Activated CD4-positive, alpha-beta T cell treated with anti-CD3 and anti-CD28 coated beads, Interleukin-2, amount 50 U/mL, for 24 hours (primary cell): ENCODE results near the gene PTPN21.

Experiments used
- DNase-seq, 2 donors: peaks; one replicate each; pipeline ENCODE4 v3.0.0-alpha.2; 2020; ENCODE audit warnings: low read depth in 1 of 2, low spot score in 1 of 2

Gene PTPN21

GRCh38 chr14:88507208-88507607 is 47.6 kb downstream of the PTPN21 start:
- DNase-seq: no peak

DNA sequence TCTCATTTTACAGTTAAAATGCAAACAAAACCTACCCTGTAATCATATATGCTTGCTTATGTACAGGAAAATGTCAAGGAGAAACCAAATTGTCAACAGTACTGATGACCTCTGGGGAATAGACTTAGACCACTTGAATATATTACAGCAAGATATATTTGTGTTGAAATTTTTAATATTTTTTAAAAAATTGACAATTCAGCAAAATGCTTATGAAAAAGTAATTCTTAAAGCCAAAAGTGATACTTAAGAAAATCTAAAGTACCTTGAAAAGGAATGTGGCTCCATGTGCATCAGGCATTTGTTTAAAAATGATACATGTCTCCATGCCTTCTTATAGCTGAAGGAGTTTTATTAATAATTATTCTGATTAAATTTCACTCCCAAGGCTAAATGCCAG is 49.2 kb downstream of the PTPN21 start:
- DNase-seq: no peak

DNA sequence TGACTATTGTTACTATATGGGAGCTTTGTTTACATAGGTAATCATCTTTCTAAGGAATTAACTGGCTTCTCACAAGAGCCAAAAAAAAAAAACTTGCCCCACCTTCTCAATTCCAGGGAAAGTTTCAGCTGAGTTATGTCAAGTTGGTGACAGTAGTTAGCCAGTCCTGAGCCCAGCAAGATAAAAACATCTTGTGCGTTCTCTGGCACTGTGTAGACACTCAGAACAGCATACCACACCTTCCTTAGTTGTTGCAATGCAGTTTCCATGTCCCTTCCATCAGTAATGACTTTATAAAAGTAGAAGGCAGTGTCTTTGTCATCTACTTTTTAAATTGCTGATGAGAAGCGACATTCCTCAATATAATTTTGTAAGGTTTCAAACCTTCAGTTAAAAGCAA is 50.2 kb downstream of the PTPN21 start:
- no peak for DNase-seq

GRCh38 chr14:88503754-88504406 is 50.9 kb downstream of the PTPN21 start:
- no peak for DNase-seq

DNA sequence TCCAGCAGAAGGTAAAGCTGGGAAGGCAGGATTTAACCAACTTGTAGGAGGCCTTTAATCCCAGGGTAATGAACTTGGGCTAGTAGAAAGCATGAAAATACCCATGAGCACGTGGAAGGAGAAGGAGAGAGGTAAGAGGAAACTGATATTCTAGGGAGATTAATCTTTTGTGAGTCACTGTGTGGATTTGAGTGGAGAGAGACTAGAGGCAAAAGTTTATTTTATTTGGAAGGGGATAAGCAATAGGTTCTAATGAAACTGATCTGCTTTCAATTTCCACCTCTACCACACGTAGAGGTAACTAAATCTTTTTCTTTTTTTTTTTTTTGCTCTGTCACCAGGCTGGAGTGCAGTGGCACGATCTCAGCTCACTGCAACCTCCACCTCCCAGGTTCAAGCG is 52.1 kb downstream of the PTPN21 start:
- no peak for DNase-seq

DNA sequence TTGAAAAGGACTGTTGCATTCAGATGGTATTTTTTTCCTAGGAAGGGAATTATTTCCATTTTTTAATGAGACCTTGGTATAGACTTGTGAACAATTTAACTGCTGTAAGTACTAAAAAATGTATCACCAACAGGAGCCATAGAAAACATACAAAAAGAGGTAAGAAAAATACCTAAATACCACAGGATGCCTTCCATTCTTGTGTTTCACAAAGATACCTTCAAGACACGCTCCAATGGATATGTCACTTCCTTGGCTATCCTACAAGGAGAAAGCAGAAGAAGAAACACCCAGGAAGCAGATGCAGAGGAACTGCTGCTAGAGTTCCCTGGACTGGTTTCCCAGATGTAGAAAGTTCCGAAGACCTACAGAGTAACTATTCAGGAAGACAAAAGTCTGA is 54.2 kb downstream of the PTPN21 start:
- no peak for DNase-seq

- no peak for DNase-seq
These were observed 55.6 kb downstream of the PTPN21 start for GRCh38 chr14:88499225-88499624.

GRCh38 chr14:88496414-88496813 is 58.4 kb downstream of the PTPN21 start:
- no peak for DNase-seq

DNA sequence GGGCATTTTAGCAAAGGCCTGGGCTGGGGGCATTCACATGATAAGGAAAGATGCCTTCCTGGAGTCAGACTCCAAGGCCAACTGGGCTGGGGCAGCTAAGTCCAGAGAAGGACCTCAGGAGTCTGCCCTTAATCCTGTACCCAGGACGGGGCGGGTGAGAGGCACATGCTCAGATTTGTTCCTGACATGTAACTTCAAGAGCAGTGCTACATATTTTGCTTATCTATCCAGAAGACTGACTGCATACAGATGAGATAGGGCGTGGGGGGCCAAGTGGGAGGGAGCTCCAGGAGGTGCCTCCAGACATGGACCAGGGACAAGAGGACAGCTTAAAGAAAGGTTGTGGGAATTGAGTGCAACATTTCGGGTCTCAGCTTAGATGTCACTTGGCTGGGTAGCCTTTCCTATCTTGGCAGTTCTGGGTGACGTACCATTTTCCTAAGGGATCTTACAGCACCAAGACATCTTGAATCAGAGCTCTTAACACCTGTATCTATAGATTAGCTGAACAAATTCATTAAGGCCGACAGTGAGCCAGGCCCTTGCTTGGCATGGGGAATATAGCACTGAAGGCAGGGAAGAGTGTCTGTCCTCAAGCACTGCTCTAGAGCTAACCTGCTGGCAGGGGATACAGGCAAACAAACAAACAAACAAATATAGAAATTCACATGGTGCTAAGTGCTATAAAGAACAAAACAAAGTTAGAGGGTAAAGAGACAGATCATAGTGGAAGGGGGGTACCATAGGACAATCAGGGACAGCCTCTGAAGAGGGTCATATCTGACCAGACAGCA is 61.2 kb downstream of the PTPN21 start:
- no peak for DNase-seq

DNA sequence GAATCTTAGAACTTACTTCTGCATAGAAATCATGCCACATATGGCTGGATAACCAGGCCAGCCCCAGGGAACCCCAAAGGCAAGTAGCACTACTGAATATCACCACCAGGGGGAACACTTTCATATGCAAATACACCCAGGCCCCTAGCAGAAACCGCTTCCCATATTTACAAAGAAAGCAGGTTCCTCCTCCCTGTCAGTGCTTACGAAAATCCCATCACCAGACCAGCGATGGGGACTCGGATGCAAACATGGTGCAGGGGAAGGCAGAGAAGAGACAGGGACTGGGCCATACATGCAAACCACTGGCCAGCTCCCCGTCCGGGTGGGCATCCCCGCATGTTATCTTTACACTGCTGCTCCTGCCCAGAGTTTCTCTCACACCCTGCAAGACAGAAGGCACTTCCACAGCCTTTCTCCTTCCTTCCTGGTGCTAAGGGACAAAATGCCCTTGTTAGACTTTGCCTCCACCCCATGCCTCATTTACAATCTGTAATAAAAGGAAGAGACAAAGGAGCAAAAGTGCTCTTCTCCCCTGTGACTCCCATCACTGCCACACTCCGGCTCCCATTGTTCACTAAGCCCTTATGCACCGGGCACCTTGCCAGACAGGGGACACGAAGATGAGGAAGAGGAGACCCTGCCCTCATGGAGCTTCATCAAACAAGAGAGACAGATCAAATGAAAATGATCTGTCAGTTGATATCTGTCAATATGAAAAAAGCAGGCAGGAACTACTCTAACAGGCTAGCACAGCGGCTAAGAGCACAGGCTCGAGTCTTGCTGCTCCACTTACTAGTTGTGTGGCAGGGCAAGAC is 62.3 kb downstream of the PTPN21 start:
- peak; percentile 17 to 64 for DNase-seq

DNA sequence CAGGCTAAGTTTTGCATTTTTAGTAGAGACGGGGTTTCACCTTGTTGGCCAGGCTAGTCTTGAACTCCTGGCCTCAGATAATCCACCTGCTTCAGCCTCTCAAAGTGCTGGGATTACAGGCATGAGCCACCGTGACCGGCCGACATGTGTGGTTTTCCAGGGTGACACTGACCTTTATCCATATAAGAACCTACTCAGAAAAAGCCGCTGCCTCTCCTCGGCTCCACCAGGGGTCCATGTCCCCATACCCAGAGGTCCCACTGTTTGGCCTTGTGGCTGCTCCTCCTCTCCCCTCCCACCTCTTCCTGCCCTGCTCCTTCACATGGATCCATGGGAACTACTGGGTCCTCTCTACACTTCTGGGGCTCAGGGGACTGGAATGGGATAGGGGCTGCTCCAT is 64.6 kb downstream of the PTPN21 start:
- DNase-seq: no peak

DNA sequence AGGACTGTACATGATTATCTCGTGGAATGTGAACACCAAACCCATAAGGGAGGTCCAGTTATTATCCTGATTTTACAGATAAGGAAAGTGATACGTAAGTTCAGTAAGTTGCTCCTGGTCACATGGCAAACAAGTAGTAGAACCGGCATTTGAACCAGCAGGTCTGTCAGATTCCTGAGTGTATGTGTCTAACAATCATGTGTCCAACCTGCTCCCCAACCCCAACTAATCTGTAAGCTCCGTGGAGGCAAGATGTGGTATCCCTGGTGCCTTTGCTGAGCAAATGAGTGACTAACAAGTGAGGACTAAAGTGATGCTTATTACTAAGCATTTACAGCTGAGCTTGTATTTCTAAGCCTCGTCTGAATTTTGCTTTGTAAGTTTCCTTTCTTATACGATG is 65.9 kb downstream of the PTPN21 start:
- DNase-seq: no peak

GRCh38 chr14:88488081-88488480 is 66.7 kb downstream of the PTPN21 start:
- no peak for DNase-seq

- DNase-seq: no peak
These were observed 72.3 kb downstream of the PTPN21 start for GRCh38 chr14:88482524-88482923.

DNA sequence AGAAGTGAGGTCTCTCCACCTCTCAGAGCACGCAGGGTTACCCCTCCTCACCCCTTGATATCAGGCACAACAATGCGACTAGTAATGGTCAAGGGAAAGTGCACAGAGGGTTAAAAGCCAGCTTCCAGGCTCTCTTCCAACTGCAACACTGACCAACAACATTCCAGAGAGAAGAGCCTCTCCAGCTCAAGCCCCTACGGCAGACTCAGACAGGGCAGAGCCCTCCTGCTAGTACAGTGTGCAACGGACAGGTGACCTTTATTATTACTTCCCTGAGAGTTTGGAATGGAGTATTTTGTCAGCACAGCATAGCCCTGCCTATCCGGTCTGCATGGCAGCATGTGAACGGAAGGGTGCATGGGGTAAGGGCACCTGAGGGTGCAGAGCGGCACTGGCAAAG is 73.0 kb downstream of the PTPN21 start:
- no peak for DNase-seq

- no peak for DNase-seq
These were observed 73.7 kb downstream of the PTPN21 start for GRCh38 chr14:88481059-88481458.

DNA sequence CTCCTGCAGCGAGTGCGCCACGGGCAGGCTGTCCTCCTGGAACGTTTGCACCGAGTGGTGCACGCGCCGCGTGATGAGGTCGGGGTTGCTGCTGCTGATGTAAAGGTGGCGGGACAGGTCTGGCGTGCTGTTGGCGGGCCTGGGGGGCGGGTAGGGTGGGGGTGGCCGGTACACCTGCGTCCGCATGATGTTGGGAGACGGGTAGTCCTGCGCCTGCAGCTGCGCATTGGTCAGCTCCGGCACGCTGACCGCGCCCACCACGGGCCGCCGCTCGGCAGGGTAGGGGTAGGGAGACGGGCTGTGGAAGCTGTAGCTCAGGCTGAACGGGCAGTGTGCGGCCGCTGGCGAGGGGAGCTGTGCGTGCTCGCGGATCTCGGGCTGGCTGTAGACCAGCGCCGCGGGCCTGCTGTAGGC is 75.2 kb downstream of the PTPN21 start:
- no peak for DNase-seq

DNA sequence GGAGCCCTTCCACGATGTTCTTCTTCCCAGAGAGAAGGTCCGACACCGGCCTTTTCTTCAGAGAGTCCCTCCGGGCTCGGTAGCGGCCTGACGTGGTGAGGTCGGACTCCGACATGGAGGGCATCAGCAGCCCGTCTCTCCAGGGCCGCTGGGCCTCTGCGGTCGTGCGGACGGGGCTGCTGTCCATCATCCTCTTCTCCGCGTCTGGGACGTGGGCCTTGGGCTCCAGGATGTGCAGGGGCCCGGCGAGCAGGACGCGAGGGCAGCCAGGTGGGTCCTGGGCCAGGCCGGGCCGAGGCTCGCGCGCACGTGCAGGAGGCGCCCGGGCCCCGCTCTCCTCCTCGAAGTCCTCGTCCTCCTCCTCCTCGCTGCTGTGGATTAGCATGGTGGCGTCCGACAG is 75.9 kb downstream of the PTPN21 start:
- DNase-seq: no peak

- DNase-seq: no peak
These were observed 77.1 kb downstream of the PTPN21 start for GRCh38 chr14:88477513-88478250.

DNA sequence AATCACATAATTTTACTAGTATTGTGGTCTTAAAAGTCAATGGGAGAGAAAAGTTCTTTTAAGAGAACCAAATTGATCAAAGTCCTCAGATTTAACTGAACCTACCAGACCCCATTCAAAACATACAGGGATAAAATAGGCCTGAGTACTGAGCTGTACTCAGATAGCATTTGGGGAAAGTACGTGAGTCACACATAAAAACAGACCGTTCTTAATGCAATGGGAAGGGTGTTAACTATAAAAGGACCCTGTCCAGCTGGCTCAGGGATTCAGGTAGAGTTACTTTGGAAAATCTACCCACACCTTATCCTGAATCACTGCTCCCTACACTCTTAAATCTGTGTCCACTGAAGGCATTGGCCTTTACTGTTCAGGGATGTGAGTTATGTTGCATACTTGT is 78.0 kb downstream of the PTPN21 start:
- no peak for DNase-seq

- no peak for DNase-seq
These were observed 78.5 kb downstream of the PTPN21 start for GRCh38 chr14:88476214-88476774.
